ENCODE data around the gene CCDC81.

GRCh38 chr11:86396396-86396795, 21.7 kb downstream of the CCDC81 start:
- TF ChIP-seq EP300 (IDR thresholded peaks at IDR 0.05), result no peak
- TF ChIP-seq CTCF (IDR thresholded peaks at IDR 0.05), result no peak
